ENCODE data around the gene ERG28.

Gene ERG28

GRCh38 chr14:75658957-75659356 is 1.7 kb downstream of the ERG28 start:
- DNase-seq (ENCODE audit: low spot score) = no peak
- no peak for TF ChIP-seq CTCF (IDR thresholded peaks at IDR 0.05; ENCODE audit: extremely low read depth, missing control alignments)

- DNase-seq (ENCODE audit: low spot score) = no peak
- no peak for TF ChIP-seq CTCF (IDR thresholded peaks at IDR 0.05; ENCODE audit: extremely low read depth, missing control alignments)
Measured at GRCh38 chr14:75657331-75657730, 3.3 kb downstream of the ERG28 start.

GRCh38 chr14:75655235-75655634 is 5.4 kb downstream of the ERG28 start:
- no peak for TF ChIP-seq CTCF (IDR thresholded peaks at IDR 0.05; ENCODE audit: extremely low read depth, missing control alignments)
- DNase-seq (ENCODE audit: low spot score) = no peak

- TF ChIP-seq CTCF (IDR thresholded peaks at IDR 0.05; ENCODE audit: extremely low read depth, missing control alignments) = peak; percentile 95
- DNase-seq (ENCODE audit: low spot score) = peak; percentile 79
Measured at GRCh38 chr14:75654127-75654732, 6.4 kb downstream of the ERG28 start.

GRCh38 chr14:75653563-75653962 is 7.1 kb downstream of the ERG28 start:
- no peak for TF ChIP-seq CTCF (IDR thresholded peaks at IDR 0.05; ENCODE audit: extremely low read depth, missing control alignments)
- no peak for DNase-seq (ENCODE audit: low spot score)

GRCh38 chr14:75650253-75651058 is 10.2 kb downstream of the ERG28 start:
- no peak for TF ChIP-seq CTCF (IDR thresholded peaks at IDR 0.05; ENCODE audit: extremely low read depth, missing control alignments)
- DNase-seq (ENCODE audit: low spot score) = no peak

- TF ChIP-seq CTCF (IDR thresholded peaks at IDR 0.05; ENCODE audit: extremely low read depth, missing control alignments) = no peak
- no peak for DNase-seq (ENCODE audit: low spot score)
Measured at GRCh38 chr14:75649773-75650172, 10.9 kb downstream of the ERG28 start.

Data from GM20000 (cell line).